HG03280 (cell line): ENCODE data around the gene HES5.
A peak's percentile ranks its signal among the peaks of the same experiment; 100 is the strongest.

ENCODE experiments used
- ATAC-seq: cut with Tn5 transposase; IDR thresholded peaks from one replicate; pipeline ENCODE4 v1.9.1; 2021; ENCODE audit warnings: mild to moderate bottlenecking, moderate library complexity; ENCODE audit not compliant: unreplicated experiment

Gene HES5

GRCh38 chr1:2532485-2533160, 2.6 kb upstream of the HES5 start:
- ATAC-seq: no peak

DNA sequence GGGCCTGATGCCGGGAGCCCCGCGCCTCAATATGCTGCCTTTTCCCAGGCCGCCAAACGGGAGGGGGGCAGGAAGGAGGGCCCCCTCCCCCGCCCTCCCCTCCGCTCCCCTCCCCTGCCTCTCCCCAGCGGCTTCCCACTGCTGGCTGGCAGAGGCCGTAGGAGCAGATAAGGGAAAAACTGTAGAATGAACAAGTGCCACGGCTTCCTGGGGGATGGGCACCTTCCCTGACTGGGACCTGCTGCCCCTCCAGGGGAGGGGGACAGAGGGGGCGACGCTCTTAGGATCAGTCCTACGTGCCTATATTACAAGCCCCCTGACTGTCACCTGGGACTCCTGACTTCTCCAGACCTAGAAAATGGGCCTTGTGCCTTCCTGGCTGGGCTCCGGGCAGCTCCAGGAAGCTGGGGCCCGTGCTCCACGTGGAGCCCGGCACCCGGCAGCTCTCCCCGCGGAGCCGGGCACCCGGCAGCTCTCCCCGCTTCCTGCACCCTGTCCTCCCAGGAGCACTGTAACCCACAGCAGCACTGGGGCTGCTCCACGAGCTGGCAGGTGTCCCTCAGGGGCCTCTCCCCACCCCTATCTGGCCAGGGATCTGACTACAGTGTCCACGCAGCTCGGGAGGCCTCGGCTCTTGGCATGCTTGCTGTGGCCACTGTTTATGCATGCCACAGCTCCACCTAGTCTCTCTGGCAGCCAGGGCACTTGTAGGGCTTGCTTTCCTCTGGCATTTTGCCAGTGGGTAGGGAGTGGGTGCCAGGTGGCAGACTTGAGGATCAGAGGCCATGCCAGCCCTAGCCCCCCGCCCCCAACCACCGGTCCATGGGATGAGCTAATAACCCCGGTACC, 674 bp upstream of the HES5 start:
- ATAC-seq: no peak

DNA sequence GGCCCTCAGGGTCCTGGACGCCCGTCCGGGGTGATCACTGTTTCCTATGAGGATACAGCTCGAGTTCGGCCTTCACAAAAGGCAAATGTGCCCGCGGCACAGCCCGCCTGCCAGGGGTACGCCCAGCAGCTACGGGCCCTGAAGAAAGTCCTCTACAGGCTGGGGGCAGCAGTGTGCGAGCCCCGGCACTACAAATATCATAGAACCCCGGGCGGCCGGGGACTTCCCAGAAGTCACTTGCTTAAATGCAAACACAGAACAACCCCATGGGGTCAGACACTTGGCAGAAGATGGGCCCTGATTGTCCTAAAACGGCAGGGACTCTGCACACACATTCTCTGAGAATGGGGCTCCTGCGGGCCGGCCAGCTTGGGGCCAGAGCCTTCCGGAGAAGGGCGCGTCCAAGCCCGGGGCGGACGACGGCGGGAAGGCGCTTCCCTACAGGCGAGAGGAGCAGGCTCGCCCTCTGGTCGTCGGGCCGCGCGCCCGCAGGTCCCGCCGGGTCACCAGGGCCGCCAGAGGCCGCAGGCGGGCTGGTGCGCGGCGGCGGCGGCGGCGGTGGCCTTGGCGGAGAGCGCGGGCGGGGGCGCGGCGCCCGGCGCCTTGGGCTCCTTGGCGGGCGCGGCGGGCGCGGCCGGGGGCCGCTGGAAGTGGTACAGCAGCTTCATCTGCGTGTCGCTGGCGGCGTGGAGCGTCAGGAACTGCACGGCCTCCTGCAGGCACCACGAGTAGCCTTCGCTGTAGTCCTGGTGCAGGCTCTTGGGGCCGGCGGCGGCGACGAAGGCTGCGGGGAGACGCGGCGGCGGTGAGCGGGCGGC, 888 bp downstream of the HES5 start:
- ATAC-seq: no peak

- no peak for ATAC-seq
These were observed 1.5 kb downstream of the HES5 start for GRCh38 chr1:2528611-2528965.

GRCh38 chr1:2528016-2528415, 2.0 kb downstream of the HES5 start:
- no peak for ATAC-seq

DNA sequence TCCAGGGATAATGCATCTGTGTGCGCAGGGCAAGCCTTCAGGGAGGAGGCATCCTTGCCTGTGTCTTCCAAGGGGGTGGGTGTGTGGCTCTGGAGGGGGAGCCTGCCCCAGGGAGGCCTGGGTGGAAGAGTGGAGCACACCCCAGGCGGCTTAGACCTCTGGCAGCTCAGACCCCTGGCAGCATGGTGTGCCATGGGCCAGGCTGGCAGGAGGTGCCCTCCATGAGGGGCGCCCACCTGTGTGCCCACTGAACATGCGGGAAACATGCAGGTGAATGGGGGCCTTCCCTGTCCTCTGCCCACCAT, 2.6 kb downstream of the HES5 start:
- ATAC-seq: no peak

GRCh38 chr1:2526824-2527555, 3.1 kb downstream of the HES5 start:
- peak; percentile 30 for ATAC-seq

DNA sequence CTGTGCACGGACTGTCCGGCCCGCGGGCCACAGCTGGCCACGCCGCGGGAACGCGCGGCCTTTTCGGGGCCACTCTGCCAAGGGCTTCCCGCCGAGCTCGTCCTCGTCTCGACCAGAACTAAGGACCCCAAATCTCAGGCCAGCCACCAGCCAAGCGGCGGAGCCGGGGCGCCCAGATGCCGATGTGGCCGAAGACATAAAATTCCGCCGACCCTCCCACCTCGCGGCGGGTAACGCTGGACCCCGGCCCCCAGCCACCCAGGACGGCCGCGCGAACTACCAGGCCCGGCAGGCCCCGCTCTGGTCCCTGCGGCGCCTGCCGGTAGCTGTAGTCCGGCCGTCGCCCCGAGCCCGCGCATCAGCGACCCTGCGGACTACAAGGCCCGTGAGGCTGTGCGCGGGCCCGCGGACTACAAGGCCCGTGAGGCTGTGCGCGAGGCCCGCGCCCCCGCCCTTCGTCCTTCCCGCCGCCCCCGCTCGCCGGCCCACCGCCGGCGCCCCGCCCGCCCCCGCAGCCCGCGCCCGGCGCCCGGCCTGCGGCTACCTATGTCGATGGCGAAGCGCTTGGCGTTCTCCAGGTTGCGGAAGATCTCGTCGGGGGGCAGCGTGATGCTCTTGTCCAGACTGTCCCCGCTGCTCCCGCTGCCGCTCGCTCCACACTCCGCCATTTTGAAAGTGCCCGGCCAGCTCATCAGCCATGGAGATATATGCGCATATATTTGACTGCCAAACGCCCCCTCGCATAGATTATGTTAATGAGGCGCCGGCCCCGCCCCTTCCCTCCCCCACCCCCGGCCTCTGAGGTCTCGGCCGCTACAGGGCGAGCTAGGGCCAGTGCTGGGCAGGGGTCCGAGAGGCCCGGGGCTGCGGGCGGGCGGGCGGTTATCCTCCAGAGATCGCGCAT, 3.9 kb downstream of the HES5 start, which contains the start of gene PANK4:
TSS of gene PANK4 (minus strand) at position 677 of the 904 bp plus-strand sequence. CDS start at position 668, 9 bp downstream.
- peak; percentile 91 for ATAC-seq

- ATAC-seq: no peak
These were observed 4.5 kb downstream of the HES5 start for GRCh38 chr1:2525572-2525919.

DNA sequence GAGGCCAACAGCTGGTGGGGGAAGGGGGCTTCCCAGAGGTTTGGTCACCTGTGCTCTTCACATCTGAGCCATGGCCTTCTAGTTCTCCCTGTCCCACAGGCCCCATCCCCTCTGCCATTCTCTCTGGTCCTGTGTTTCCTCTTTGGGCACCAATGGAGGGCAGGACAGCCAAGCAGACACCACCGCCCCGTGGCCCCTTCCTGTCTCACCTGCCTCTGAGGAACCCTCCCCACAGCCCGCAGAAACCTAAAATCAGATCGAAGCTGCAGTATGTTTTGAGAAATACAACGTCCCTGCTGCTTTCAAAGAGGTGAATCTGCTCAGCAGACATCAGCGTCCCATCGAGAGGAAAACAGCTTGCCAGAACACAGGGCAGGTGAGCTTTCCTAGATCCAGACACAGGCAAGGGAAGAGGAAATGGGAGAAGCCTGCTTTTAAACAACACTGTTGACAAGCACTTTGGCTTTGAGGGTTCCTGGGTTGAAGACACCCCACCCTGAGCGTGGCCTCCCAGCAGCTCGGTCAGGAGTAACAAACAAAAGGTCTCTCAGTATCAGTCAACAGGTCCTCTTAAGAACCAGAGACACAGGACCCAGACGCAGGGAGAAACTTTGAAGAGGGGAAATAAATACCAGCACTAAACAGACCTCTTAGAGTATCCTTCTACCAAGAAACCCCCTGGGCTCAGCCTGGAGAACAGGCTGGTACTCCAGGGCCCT, 6.0 kb downstream of the HES5 start:
- no peak for ATAC-seq

DNA sequence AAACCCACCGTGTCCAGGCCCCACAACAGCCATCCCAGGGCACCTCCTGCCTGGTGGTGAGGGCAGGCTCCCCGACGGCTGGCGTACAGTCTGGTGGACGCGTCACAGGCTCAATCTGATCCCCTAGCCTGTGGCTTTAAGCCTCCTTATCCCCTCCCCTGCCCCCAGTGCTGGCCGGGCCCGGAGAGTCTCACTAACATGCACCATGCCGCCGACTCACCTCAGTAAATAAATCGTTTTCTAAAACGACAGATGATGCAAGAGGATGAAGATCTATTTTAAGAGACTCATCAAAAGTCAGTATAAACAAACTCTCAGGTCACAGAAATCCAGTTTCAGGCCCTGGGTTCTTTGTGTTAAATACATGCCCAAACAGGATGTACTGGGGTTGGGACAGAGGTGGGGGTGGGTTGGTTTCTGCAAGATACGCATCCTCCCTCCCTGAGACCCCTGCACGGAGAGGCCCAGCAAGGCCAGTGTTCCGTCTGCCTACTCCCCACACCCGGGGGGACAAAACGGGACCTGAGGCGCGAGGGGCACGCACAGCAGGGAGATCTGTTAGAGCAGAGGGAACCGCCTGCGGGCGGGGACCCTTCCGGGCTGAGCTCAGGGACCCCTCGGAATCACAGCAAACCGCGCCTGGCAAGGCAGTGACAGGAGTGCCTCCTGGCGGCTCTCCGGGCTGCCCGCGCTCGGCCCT, 6.7 kb downstream of the HES5 start:
- no peak for ATAC-seq

GRCh38 chr1:2522230-2522629, 7.8 kb downstream of the HES5 start:
- no peak for ATAC-seq

DNA sequence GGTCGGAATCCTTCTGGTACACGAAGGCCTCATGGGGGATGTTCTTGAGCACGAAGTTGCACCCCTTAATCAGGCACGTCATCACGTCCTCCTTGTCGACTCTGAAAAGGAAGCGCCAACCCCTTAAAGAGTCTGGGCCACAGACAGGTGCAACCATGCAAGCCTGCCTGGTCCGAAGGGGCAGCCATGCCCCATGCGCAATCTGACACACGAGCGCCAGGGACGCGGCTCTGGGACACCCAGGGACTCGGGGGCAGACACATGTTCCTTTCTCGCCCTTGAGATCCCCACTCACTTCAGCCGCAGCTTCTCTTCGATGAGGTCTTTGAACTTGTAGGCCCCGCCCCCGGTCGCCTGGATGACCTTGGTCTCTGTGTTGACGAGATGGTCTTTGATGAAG, 9.3 kb downstream of the HES5 start:
- ATAC-seq: no peak

DNA sequence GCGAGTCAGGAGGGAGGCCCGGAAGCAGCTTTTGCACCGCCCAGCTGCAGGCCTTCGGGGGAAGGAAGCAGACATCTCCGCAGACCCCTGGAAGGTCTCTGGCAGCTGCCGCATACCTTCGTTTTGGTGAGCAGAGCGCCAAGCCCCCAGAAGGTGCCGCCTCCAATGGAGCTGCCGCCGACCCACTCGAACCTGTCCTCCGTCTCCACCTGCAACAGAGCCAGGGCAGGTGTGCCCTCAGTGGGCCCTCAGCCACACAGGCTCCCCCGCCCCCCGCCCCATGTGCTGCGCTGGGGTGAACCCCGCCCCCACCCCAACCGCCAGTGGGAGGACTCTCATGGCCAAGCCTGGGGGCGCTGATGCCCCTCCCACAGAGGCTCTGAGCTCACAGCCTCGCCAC, 9.9 kb downstream of the HES5 start:
- no peak for ATAC-seq

- no peak for ATAC-seq
These were observed 10.3 kb downstream of the HES5 start for GRCh38 chr1:2519729-2520128.

- ATAC-seq: no peak
These were observed 10.9 kb downstream of the HES5 start for GRCh38 chr1:2519029-2519685.

GRCh38 chr1:2518528-2518927, 11.5 kb downstream of the HES5 start:
- ATAC-seq: no peak

GRCh38 chr1:2517966-2518365, 12.1 kb downstream of the HES5 start:
- ATAC-seq: no peak
